DLD1 (cell line): ENCODE results near the gene YARS1.

Experiments used
- in situ Hi-C: cut with HindIII; loops from 2 replicates; pipeline ENCODE4 v1.10.0; 2017; ENCODE audit warnings: low sequenced_read_pairs

Gene YARS1

GRCh38 chr1:32782086-32782485 lies 35.1 kb downstream of the YARS1 start:
- in situ Hi-C loops = no loop called here

GRCh38 chr1:32780628-32781234 lies 36.4 kb downstream of the YARS1 start:
- in situ Hi-C loops = no loop called here

- in situ Hi-C loops = no loop called here
Measured at GRCh38 chr1:32780005-32780404, 37.2 kb downstream of the YARS1 start.

GRCh38 chr1:32779242-32779641 lies 37.9 kb downstream of the YARS1 start:
- in situ Hi-C loops = no loop called here

- in situ Hi-C loops = no loop called here
Measured at GRCh38 chr1:32775640-32776337, 41.4 kb downstream of the YARS1 start.

- in situ Hi-C loops = no loop called here
Measured at GRCh38 chr1:32774950-32775634, 42.1 kb downstream of the YARS1 start.

- in situ Hi-C loops = no loop called here
Measured at GRCh38 chr1:32774464-32774808, 42.7 kb downstream of the YARS1 start.

- in situ Hi-C loops = no loop called here
Measured at GRCh38 chr1:32773764-32774463, 43.2 kb downstream of the YARS1 start.

- in situ Hi-C loops = no loop called here
Measured at GRCh38 chr1:32773018-32773763, 44.0 kb downstream of the YARS1 start.

- in situ Hi-C loops = no loop called here
Measured at GRCh38 chr1:32772281-32773017, 44.7 kb downstream of the YARS1 start.

GRCh38 chr1:32771561-32772280 lies 45.4 kb downstream of the YARS1 start:
- in situ Hi-C loops = no loop called here

GRCh38 chr1:32770741-32771548 lies 46.2 kb downstream of the YARS1 start:
- in situ Hi-C loops = no loop called here

- in situ Hi-C loops = no loop called here
Measured at GRCh38 chr1:32770221-32770731, 46.9 kb downstream of the YARS1 start.

- in situ Hi-C loops = no loop called here
Measured at GRCh38 chr1:32769524-32770220, 47.5 kb downstream of the YARS1 start.

GRCh38 chr1:32768110-32768850 lies 48.9 kb downstream of the YARS1 start:
- in situ Hi-C loops = no loop called here

GRCh38 chr1:32767641-32768040 lies 49.5 kb downstream of the YARS1 start:
- in situ Hi-C loops = no loop called here

GRCh38 chr1:32767156-32767555 lies 50.0 kb downstream of the YARS1 start:
- in situ Hi-C loops = no loop called here
